ENCODE measurements around the gene AP4E1.
"Not testable (repeated sequence)": the region's sequence is repeated elsewhere in the genome, so short reads cannot be mapped to it uniquely, and the experiment has no call there.

Gene AP4E1

GRCh38 chr15:50908209-50909009 is at the start of gene AP4E1:
Gene AP4E1 (plus strand): TSS chr15:50908683. CDS start chr15:50908779, 96 bp downstream.
- DNase-seq = peak; percentile 79

GRCh38 chr15:50860824-50861223 is 47.7 kb upstream of the AP4E1 start:
- no peak for DNase-seq

- DNase-seq = no peak
Measured at GRCh38 chr15:50862553-50862952, 45.9 kb upstream of the AP4E1 start.

GRCh38 chr15:50864873-50865272 is 43.6 kb upstream of the AP4E1 start:
- no peak for DNase-seq

- no peak for DNase-seq
Measured at GRCh38 chr15:50865515-50866353, 42.7 kb upstream of the AP4E1 start.

GRCh38 chr15:50871832-50872231 is 36.7 kb upstream of the AP4E1 start:
- no peak for DNase-seq

- DNase-seq = no peak
Measured at GRCh38 chr15:50872832-50873426, 35.6 kb upstream of the AP4E1 start.

GRCh38 chr15:50873935-50874361 is 34.5 kb upstream of the AP4E1 start:
- no peak for DNase-seq

- DNase-seq = not testable (repeated sequence)
Measured at GRCh38 chr15:50875238-50875637, 33.2 kb upstream of the AP4E1 start.

GRCh38 chr15:50876260-50876988 is 32.1 kb upstream of the AP4E1 start:
- DNase-seq = no peak

GRCh38 chr15:50876989-50877360 is 31.5 kb upstream of the AP4E1 start:
- no peak for DNase-seq

GRCh38 chr15:50879016-50879617 is 29.4 kb upstream of the AP4E1 start:
- DNase-seq = no peak

GRCh38 chr15:50880206-50880605 is 28.3 kb upstream of the AP4E1 start:
- DNase-seq = no peak

- no peak for DNase-seq
Measured at GRCh38 chr15:50880651-50881114, 27.8 kb upstream of the AP4E1 start.

GRCh38 chr15:50881121-50882048 is 27.1 kb upstream of the AP4E1 start:
- DNase-seq = no peak

- DNase-seq = no peak
Measured at GRCh38 chr15:50883903-50884302, 24.6 kb upstream of the AP4E1 start.

GRCh38 chr15:50884540-50884939 is 23.9 kb upstream of the AP4E1 start:
- DNase-seq = no peak

GRCh38 chr15:50886139-50886467 is 22.4 kb upstream of the AP4E1 start:
- no peak for DNase-seq

GRCh38 chr15:50886611-50887345 is 21.7 kb upstream of the AP4E1 start:
- no peak for DNase-seq

- DNase-seq = no peak
Measured at GRCh38 chr15:50888054-50888453, 20.4 kb upstream of the AP4E1 start.

GRCh38 chr15:50889589-50889988 is 18.9 kb upstream of the AP4E1 start:
- no peak for DNase-seq

All from cortex of kidney (tissue), 1 donor.